ENCODE measurements around the gene TLK1. TPM values are rescaled to one million over a fixed set of nuclear protein-coding genes. Genes with fewer than 3 reads are reported as not detected.

Gene TLK1
- polyA plus RNA-seq, 1 donor from 2014 or later = 33.1 TPM

DNA sequence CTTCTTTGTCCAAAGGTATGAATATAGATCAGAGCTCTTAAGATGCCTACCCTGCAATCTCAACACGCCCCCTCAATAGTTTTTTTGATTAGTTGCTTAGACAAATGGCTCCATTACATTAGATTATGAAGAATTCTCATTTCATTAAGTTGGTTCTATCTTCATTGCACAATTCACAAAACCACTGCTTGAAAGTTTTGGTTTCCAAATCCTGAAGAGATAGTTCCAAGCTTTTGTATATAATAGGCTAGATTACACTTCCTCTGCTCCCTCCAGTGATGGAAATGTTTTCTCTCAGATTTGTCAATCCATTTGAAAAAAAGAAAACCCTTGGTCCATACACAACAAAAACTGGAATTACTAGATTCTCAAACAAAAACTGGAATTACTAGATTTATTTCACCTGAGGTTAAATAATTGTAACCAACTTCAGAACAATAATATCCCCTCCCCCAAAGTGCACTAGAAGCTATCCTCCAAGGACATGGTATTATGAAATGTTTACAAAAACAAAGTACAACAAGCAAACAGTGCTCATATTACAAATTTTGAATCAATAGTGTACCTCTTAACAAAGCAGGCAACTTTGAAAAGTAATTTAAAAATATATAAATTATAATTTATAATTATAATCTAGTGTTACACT is 6.8 kb upstream of the TLK1 start:
- Histone ChIP-seq H3K79me2 (replicated peaks; ENCODE audit: insufficient read depth, low read length) (peaks cover 4% of the 10 kb centered on the region), H3K27me3 (ENCODE audit: insufficient read depth, low read depth, low read length) (no peaks in the 10 kb centered on the region), H3K27ac (ENCODE audit: low read length) (no peak overlapping the region), H3K4me2 (ENCODE audit: low read length) (no peak overlapping the region), H3K4me3 (ENCODE audit: low read length) (no peak overlapping the region), H3F3A (ENCODE audit: insufficient read depth, low read length, poor library complexity, severe bottlenecking) (no peaks in the 10 kb centered on the region), H2AFZ (ENCODE audit: low read depth, low read length) (no peak overlapping the region), H3K36me3 (ENCODE audit: insufficient read depth, low read length) (no peaks in the 10 kb centered on the region), H3K9me2 (ENCODE audit: insufficient read depth, low read length) (no peaks in the 10 kb centered on the region), H3K9ac (ENCODE audit: low read length) (no peak overlapping the region), H3K9me3 (ENCODE audit: low read length) (no peaks in the 10 kb centered on the region), H4K20me1 (ENCODE audit: insufficient read depth) (no peaks in the 10 kb centered on the region)
- TF ChIP-seq MXI1 (conservative IDR thresholded peaks at IDR 0.05; ENCODE audit: poor library complexity, severe bottlenecking) = no peak
- TF ChIP-seq POLR2AphosphoS5 (IDR thresholded peaks at IDR 0.05) = no peak
- TF ChIP-seq, protein P1, sequence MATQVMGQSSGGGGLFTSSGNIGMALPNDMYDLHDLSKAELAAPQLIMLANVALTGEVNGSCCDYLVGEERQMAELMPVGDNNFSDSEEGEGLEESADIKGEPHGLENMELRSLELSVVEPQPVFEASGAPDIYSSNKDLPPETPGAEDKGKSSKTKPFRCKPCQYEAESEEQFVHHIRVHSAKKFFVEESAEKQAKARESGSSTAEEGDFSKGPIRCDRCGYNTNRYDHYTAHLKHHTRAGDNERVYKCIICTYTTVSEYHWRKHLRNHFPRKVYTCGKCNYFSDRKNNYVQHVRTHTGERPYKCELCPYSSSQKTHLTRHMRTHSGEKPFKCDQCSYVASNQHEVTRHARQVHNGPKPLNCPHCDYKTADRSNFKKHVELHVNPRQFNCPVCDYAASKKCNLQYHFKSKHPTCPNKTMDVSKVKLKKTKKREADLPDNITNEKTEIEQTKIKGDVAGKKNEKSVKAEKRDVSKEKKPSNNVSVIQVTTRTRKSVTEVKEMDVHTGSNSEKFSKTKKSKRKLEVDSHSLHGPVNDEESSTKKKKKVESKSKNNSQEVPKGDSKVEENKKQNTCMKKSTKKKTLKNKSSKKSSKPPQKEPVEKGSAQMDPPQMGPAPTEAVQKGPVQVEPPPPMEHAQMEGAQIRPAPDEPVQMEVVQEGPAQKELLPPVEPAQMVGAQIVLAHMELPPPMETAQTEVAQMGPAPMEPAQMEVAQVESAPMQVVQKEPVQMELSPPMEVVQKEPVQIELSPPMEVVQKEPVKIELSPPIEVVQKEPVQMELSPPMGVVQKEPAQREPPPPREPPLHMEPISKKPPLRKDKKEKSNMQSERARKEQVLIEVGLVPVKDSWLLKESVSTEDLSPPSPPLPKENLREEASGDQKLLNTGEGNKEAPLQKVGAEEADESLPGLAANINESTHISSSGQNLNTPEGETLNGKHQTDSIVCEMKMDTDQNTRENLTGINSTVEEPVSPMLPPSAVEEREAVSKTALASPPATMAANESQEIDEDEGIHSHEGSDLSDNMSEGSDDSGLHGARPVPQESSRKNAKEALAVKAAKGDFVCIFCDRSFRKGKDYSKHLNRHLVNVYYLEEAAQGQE (IDR thresholded peaks at IDR 0.05; ENCODE audit: borderline replicate concordance) = no peak
- no peak for TF ChIP-seq EP300 (conservative IDR thresholded peaks at IDR 0.05; ENCODE audit: poor library complexity, severe bottlenecking)
- TF ChIP-seq TAF1 (IDR thresholded peaks at IDR 0.05; ENCODE audit: low read depth) = no peak
- no peak for TF ChIP-seq SMC3 (conservative IDR thresholded peaks at IDR 0.05; ENCODE audit: poor library complexity)

DNA sequence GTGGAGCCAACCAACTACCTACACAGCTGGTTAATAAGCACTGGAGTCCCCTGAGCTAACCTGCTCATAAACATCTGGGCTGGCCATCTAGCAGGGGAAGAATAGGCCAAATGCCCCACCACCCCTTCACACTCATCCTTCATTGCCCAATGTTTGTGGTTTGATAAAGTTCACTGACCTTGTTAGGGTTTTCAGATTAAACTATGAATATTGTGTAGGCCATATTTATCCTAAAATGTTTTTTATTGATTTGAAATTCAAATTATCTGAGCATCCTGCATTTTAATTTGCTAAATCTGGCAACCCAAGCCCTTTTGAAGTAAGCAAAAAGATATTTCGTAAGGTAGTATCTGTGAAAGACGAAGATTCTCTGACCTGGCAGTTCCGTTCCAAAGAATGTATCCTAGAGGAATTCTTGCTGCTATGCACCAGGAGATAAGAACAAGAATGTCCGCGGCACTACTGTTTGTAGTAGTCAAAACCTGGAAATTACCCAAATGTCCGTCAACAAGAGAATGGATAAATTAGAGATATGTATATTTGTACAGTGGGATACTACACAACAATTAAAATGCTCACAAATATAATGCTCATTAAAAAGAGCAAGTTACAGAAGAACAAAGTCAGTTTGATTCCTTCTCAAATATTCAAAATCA is 5.8 kb upstream of the TLK1 start:
- H3K9me3 ChIP-seq (ENCODE audit: low read length) = no peaks in the 10 kb centered on the region
- no peak overlapping the region for H2AFZ ChIP-seq (ENCODE audit: low read depth, low read length)
- no peaks in the 10 kb centered on the region for H3K27me3 ChIP-seq (ENCODE audit: insufficient read depth, low read depth, low read length)
- H3K4me2 ChIP-seq (ENCODE audit: low read length) = no peak overlapping the region
- no peaks in the 10 kb centered on the region for H4K20me1 ChIP-seq (ENCODE audit: insufficient read depth)
- TF ChIP-seq RAD21 (conservative IDR thresholded peaks at IDR 0.05) = no peak
- no peak for TF ChIP-seq EZH2 (IDR thresholded peaks at IDR 0.05; ENCODE audit: borderline replicate concordance, insufficient read depth, low read length, poor library complexity, severe bottlenecking)
- TF ChIP-seq, protein P1 (IDR thresholded peaks at IDR 0.05; ENCODE audit: borderline replicate concordance) = no peak
- TF ChIP-seq POLR2AphosphoS5 (IDR thresholded peaks at IDR 0.05) = no peak
- no peak for TF ChIP-seq MXI1 (conservative IDR thresholded peaks at IDR 0.05; ENCODE audit: poor library complexity, severe bottlenecking)
- H3K9ac ChIP-seq (ENCODE audit: low read length) = no peak overlapping the region
- H3K4me3 ChIP-seq (ENCODE audit: low read length) = no peak overlapping the region
- H3K79me2 ChIP-seq (replicated peaks; ENCODE audit: insufficient read depth, low read length) = peaks cover 4% of the 10 kb centered on the region
- H3K27ac ChIP-seq (ENCODE audit: low read length) = no peak overlapping the region
- H3K9me2 ChIP-seq (ENCODE audit: insufficient read depth, low read length) = no peaks in the 10 kb centered on the region
- H3K36me3 ChIP-seq (ENCODE audit: insufficient read depth, low read length) = no peaks in the 10 kb centered on the region
- H3F3A ChIP-seq (ENCODE audit: insufficient read depth, low read length, poor library complexity, severe bottlenecking) = no peaks in the 10 kb centered on the region

Data from neural cell (in vitro differentiated cells).